SH-SY5Y (cell line): ENCODE results near the gene HMCN2.

Source experiments
- GATA2 ChIP-seq: IDR thresholded peaks from 2 replicates; pipeline ENCODE4 v1.6.1; 2011; ENCODE audit warnings: mild to moderate bottlenecking, low read depth, low read length
- GATA3 ChIP-seq: IDR thresholded peaks from 2 replicates; pipeline ENCODE4 v1.6.1; 2011; ENCODE audit warnings: low read depth, mild to moderate bottlenecking, low read length, moderate library complexity

- TF ChIP-seq GATA3: no peak
- no peak for TF ChIP-seq GATA2
These were observed 27.6 kb upstream of the HMCN2 start for GRCh38 chr9:130237763-130238524.
